ENCODE results near the gene RBMY1J.
"Not testable (repeated sequence)": the region's sequence is repeated elsewhere in the genome, so short reads cannot be mapped to it uniquely, and the experiment has no call there.

Gene RBMY1J

GRCh38 chrY:22403110-22403509 lies at the start of gene RBMY1J:
RBMY1J (plus strand) TSS chrY:22403410; CDS start chrY:22405448, 2,038 bp downstream.
- DNase-seq (ENCODE audit: low spot score) = not testable (repeated sequence)

- no peak for DNase-seq (ENCODE audit: low spot score)
Observed at GRCh38 chrY:22367416-22367815, 35.8 kb upstream of the RBMY1J start.

DNA sequence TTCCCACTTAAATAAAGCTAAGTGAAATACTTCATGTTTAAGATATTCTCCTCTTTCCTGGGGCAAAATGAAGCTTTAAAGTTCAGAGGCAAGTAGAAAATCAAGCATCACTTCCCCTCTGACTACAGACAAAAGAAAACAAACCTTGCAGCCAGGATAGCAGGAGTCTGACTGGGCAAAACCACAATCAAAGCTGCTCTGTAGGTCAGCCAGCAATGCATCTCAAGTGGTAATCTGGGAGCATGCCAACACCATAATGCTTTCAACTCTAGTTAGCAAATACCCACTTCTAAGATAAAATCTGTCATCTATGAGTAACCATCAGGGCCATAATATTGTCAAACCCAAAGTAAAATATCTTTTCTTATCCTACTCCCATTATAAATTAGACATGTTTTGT lies 32.6 kb upstream of the RBMY1J start:
- no peak for DNase-seq (ENCODE audit: low spot score)

DNA sequence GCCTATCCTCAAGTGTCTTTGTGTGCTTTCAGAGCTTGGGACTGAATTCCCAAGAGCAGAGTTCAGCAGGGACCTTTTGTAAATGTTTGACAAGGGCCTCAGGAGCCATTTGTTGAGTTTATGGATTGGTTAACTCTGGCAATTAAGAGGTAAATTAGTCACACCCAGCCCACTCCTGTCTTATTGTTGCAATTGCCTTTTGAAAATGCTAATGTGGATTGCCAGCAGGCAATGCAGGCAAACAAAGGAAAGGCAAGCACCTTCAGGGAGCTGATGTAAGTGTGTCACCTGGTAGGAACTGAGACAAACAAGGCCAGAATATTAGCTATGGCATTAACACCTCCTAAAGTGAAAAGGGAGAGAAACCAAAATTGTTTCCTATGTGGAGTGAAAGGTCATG lies 29.7 kb upstream of the RBMY1J start:
- DNase-seq (ENCODE audit: low spot score) = no peak

GRCh38 chrY:22444718-22445396 lies 41.6 kb downstream of the RBMY1J start:
- not testable (repeated sequence) for DNase-seq (ENCODE audit: low spot score)

DNA sequence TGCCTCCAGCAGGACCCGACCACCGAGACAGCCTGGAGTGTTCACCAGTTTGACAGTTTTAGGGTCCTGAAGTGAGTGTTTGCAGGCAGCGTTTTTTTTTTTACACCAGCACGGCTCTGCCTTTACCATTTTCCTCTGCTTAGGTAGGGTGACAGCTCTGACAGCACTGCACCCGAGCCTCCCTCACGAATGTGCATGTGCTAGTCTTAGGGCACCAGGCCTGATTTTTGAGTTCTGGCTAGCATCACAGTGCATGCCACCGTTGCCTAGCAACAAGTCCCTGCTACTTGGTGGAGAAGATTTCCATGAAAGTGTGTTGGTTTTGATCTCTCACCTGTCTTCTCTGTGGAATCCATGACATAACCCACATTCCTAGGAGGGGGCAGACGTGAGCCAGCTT lies 52.3 kb downstream of the RBMY1J start:
- not testable (repeated sequence) for DNase-seq (ENCODE audit: low spot score)

- not testable (repeated sequence) for DNase-seq (ENCODE audit: low spot score)
Observed at GRCh38 chrY:22461962-22462361, 58.8 kb downstream of the RBMY1J start.
